ENCODE results near the gene LGI4.

DNA sequence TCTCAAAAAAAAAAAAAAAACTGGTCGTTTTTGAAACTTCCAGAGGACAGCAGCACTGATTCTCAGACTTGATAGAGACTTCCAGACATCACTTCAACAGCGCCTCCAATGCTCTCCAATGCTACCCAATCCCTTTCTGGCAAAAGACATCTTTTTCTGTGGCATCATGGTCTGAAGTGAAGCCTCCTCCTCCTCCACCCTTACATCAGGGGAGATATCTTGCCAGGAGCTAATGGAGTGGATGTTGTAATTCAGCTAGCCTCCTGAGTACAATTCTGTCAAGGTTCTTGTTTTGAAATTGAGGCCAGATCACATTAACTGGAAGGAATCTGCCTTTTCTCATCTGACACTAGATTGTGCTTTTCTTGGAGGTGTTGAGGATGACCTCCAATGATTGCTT, 43.8 kb upstream of the LGI4 start:
- TF ChIP-seq, protein P1, sequence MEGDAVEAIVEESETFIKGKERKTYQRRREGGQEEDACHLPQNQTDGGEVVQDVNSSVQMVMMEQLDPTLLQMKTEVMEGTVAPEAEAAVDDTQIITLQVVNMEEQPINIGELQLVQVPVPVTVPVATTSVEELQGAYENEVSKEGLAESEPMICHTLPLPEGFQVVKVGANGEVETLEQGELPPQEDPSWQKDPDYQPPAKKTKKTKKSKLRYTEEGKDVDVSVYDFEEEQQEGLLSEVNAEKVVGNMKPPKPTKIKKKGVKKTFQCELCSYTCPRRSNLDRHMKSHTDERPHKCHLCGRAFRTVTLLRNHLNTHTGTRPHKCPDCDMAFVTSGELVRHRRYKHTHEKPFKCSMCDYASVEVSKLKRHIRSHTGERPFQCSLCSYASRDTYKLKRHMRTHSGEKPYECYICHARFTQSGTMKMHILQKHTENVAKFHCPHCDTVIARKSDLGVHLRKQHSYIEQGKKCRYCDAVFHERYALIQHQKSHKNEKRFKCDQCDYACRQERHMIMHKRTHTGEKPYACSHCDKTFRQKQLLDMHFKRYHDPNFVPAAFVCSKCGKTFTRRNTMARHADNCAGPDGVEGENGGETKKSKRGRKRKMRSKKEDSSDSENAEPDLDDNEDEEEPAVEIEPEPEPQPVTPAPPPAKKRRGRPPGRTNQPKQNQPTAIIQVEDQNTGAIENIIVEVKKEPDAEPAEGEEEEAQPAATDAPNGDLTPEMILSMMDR (IDR thresholded peaks at IDR 0.05 in 4 of 5, conservative IDR thresholded peaks at IDR 0.05 in 1 of 5): no peak
- TF ChIP-seq POLR2A (IDR thresholded peaks at IDR 0.05): no peak

All from gastrocnemius medialis (tissue), 4 donors.